AG20443 (cell line): ENCODE data around the gene SF3A2.
"Not testable (repeated sequence)": the region's sequence is repeated elsewhere in the genome, so short reads cannot be mapped to it uniquely, and the experiment has no call there.

Experiments used
- DNase-seq: peaks from one replicate; pipeline ENCODE4 v3.0.0; 2012; ENCODE audit warnings: low spot score, mixed read lengths

SF3A2 gene

GRCh38 chr19:2274931-2275535, 38.4 kb downstream of the SF3A2 start:
- DNase-seq: peak; percentile 75

- no peak for DNase-seq
Observed at GRCh38 chr19:2275588-2276428, 39.2 kb downstream of the SF3A2 start.

- DNase-seq: no peak
Observed at GRCh38 chr19:2276429-2276986, 39.9 kb downstream of the SF3A2 start.

GRCh38 chr19:2277138-2277537, 40.5 kb downstream of the SF3A2 start:
- no peak for DNase-seq

GRCh38 chr19:2278459-2279158, 42.0 kb downstream of the SF3A2 start:
- DNase-seq: no peak

- DNase-seq: no peak
Observed at GRCh38 chr19:2280633-2281264, 44.1 kb downstream of the SF3A2 start.

- DNase-seq: not testable (repeated sequence)
Observed at GRCh38 chr19:2281265-2282061, 44.8 kb downstream of the SF3A2 start.

- no peak for DNase-seq
Observed at GRCh38 chr19:2282062-2282861, 45.6 kb downstream of the SF3A2 start, which contains the start of gene PEAK3. TSS of gene PEAK3 (minus strand) at chr19:2282175. CDS start at chr19:2280931, 1,244 bp downstream.

GRCh38 chr19:2282862-2283237, 46.2 kb downstream of the SF3A2 start:
- DNase-seq: no peak

GRCh38 chr19:2283835-2284507, 47.3 kb downstream of the SF3A2 start:
- DNase-seq: no peak

GRCh38 chr19:2286402-2287140, 49.9 kb downstream of the SF3A2 start:
- no peak for DNase-seq

- DNase-seq: no peak
Observed at GRCh38 chr19:2287585-2288337, 51.1 kb downstream of the SF3A2 start.

GRCh38 chr19:2288338-2288817, 51.8 kb downstream of the SF3A2 start:
- no peak for DNase-seq

- DNase-seq: no peak
Observed at GRCh38 chr19:2288818-2289713, 52.4 kb downstream of the SF3A2 start.

GRCh38 chr19:2289714-2290435, 53.3 kb downstream of the SF3A2 start:
- no peak for DNase-seq

- DNase-seq: no peak
Observed at GRCh38 chr19:2290441-2291184, 54.0 kb downstream of the SF3A2 start.
